MCF 10A (cell line): ENCODE results near the gene SMARCAD1. TPM values are rescaled to one million over a fixed set of nuclear protein-coding genes. Genes with fewer than 3 reads are reported as not detected.

Source experiments
- BruUV-seq: library from RNA; stranded (reverse); fragments of 400-500 nt; replicated peaks from 2 replicates; lab custom pipeline; 2021; lab: Mats Ljungman, UMichigan
- CTCF ChIA-PET: fragments of 300-600 bp; sonication (Branson Sonifier 250); formaldehyde crosslinking; extraction: SDS; loops from one replicate; lab custom pipeline; 2021; ENCODE audit warnings: antibody characterized with exemption, inconsistent platforms; lab: Yijun Ruan, JAX
- POLR2A ChIA-PET: fragments of 300-600, 350-650 bp; sonication (Branson Sonifier 250); formaldehyde crosslinking; extraction: SDS; loops from one replicate; lab custom pipeline; 2020; ENCODE audit warnings: antibody characterized with exemption, inconsistent platforms; lab: Yijun Ruan, JAX
- DNase-seq: peaks from one replicate; pipeline ENCODE4 v3.0.0-alpha.2; 2018; ENCODE audit not compliant: unreplicated experiment
- H3K27ac Mint-ChIP-seq: one replicate; pipeline ENCODE4 v1.8.0; 2022; ENCODE audit warnings: mild to moderate bottlenecking, low read depth, mixed read lengths; ENCODE audit not compliant: unreplicated experiment
- H3K27me3 Mint-ChIP-seq: one replicate; pipeline ENCODE4 v1.8.0; 2022; ENCODE audit warnings: mixed read lengths; ENCODE audit not compliant: insufficient read depth, unreplicated experiment
- H3K36me3 Mint-ChIP-seq: one replicate; pipeline ENCODE4 v1.8.0; 2022; ENCODE audit warnings: mild to moderate bottlenecking, moderate library complexity, mixed read lengths; ENCODE audit not compliant: insufficient read depth, unreplicated experiment
- H3K4me1 Mint-ChIP-seq: one replicate; pipeline ENCODE4 v1.8.0; 2022; ENCODE audit warnings: mixed read lengths; ENCODE audit not compliant: insufficient read depth, unreplicated experiment
- H3K4me3 Mint-ChIP-seq: one replicate; pipeline ENCODE4 v1.8.0; 2022; ENCODE audit warnings: mild to moderate bottlenecking, moderate library complexity, mixed read lengths; ENCODE audit not compliant: unreplicated experiment
- H3K9me3 Mint-ChIP-seq: one replicate; pipeline ENCODE4 v1.8.0; 2022; ENCODE audit warnings: mixed read lengths; ENCODE audit not compliant: unreplicated experiment
- intact Hi-C: fragments of 100-400 bp; cut with micrococcal nuclease; formaldehyde crosslinking; loops from 2 replicates; pipeline ENCODE4 v1.14.1; 2022
- total RNA-seq: library from RNA; stranded (reverse); gene quantifications from 2 replicates; pipeline ENCODE4 v1.2.3, GENCODE V29; 2022
- TF ChIP-seq, protein P1 (sequence below): fragments of 200-600 bp; IDR thresholded peaks from one replicate; pipeline ENCODE4 v1.8.0; 2022; ENCODE audit warnings: antibody characterized with exemption, mild to moderate bottlenecking; ENCODE audit not compliant: unreplicated experiment

Gene SMARCAD1
- total RNA-seq, 1 experiment from 2014 or later = 38.1 TPM

GRCh38 chr4:94274912-94275311 lies 67.2 kb downstream of the SMARCAD1 start:
- Mint-ChIP-seq H3K27ac (no peak overlapping the region), H3K4me3 (no peak overlapping the region), H3K36me3 (peaks cover 63% of the 10 kb centered on the region), H3K27me3 (no peaks in the 10 kb centered on the region), H3K9me3 (no peaks in the 10 kb centered on the region), H3K4me1 (no peaks in the 10 kb centered on the region)
- intact Hi-C loops = no loop called here
- ChIA-PET CTCF (interaction anchor here (0.6 kb wide), 1 partner anchor 498 kb away, joined by 6 read pairs; no protein-coding TSS in a partner anchor), POLR2A (no interaction called here)
- no TSS peak for BruUV-seq
- no peak for DNase-seq
- TF ChIP-seq, protein P1, sequence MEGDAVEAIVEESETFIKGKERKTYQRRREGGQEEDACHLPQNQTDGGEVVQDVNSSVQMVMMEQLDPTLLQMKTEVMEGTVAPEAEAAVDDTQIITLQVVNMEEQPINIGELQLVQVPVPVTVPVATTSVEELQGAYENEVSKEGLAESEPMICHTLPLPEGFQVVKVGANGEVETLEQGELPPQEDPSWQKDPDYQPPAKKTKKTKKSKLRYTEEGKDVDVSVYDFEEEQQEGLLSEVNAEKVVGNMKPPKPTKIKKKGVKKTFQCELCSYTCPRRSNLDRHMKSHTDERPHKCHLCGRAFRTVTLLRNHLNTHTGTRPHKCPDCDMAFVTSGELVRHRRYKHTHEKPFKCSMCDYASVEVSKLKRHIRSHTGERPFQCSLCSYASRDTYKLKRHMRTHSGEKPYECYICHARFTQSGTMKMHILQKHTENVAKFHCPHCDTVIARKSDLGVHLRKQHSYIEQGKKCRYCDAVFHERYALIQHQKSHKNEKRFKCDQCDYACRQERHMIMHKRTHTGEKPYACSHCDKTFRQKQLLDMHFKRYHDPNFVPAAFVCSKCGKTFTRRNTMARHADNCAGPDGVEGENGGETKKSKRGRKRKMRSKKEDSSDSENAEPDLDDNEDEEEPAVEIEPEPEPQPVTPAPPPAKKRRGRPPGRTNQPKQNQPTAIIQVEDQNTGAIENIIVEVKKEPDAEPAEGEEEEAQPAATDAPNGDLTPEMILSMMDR = no peak

- Mint-ChIP-seq H3K4me3 (no peak overlapping the region), H3K27ac (no peak overlapping the region), H3K27me3 (no peaks in the 10 kb centered on the region), H3K9me3 (no peaks in the 10 kb centered on the region), H3K36me3 (peaks cover 76% of the 10 kb centered on the region), H3K4me1 (no peaks in the 10 kb centered on the region)
- BruUV-seq = no TSS peak
- POLR2A ChIA-PET = no interaction called here
- CTCF ChIA-PET = interaction anchor here (0.8 kb wide), 1 partner anchor 13 kb away, joined by 3 read pairs; no protein-coding TSS in a partner anchor
- TF ChIP-seq, protein P1 = no peak
- intact Hi-C loops = no loop called here
- no peak for DNase-seq
Measured at GRCh38 chr4:94276204-94276603, 68.5 kb downstream of the SMARCAD1 start.

GRCh38 chr4:94277534-94277933 lies 69.9 kb downstream of the SMARCAD1 start:
- TF ChIP-seq, protein P1 = no peak
- POLR2A ChIA-PET = no interaction called here
- CTCF ChIA-PET = no interaction called here
- H3K4me3 Mint-ChIP-seq = no peak overlapping the region
- BruUV-seq = no TSS peak
- intact Hi-C loops = no loop called here
- H3K27ac Mint-ChIP-seq = no peak overlapping the region
- H3K9me3 Mint-ChIP-seq = no peaks in the 10 kb centered on the region
- no peaks in the 10 kb centered on the region for H3K4me1 Mint-ChIP-seq
- H3K36me3 Mint-ChIP-seq = peaks cover 77% of the 10 kb centered on the region
- H3K27me3 Mint-ChIP-seq = no peaks in the 10 kb centered on the region
- no peak for DNase-seq

- no peaks in the 10 kb centered on the region for H3K9me3 Mint-ChIP-seq
- H3K36me3 Mint-ChIP-seq = peaks cover 77% of the 10 kb centered on the region
- TF ChIP-seq, protein P1 = no peak
- no peaks in the 10 kb centered on the region for H3K27me3 Mint-ChIP-seq
- no peak overlapping the region for H3K4me3 Mint-ChIP-seq
- POLR2A ChIA-PET = no interaction called here
- intact Hi-C loops = no loop called here
- DNase-seq = no peak
- BruUV-seq = no TSS peak
- CTCF ChIA-PET = interaction anchor here (1.1 kb wide), 1 partner anchor 10 kb away, joined by 3 read pairs; no protein-coding TSS in a partner anchor
- H3K27ac Mint-ChIP-seq = no peak overlapping the region
- no peaks in the 10 kb centered on the region for H3K4me1 Mint-ChIP-seq
Measured at GRCh38 chr4:94278781-94279180, 71.1 kb downstream of the SMARCAD1 start.
